Measurements from ENCODE around the gene PPP4R3C.

- no peak for TF ChIP-seq EP300 (IDR thresholded peaks at IDR 0.05; ENCODE audit: borderline replicate concordance)
- TF ChIP-seq RAD21 (IDR thresholded peaks at IDR 0.05; ENCODE audit: low read depth) = no peak
- TF ChIP-seq EGR1 (IDR thresholded peaks at IDR 0.05) = no peak
- TF ChIP-seq CREB1 (IDR thresholded peaks at IDR 0.05; ENCODE audit: low read depth) = no peak
- no peak for TF ChIP-seq YY1 (IDR thresholded peaks at IDR 0.05; ENCODE audit: low read depth)
- TF ChIP-seq NFIC (IDR thresholded peaks at IDR 0.05) = no peak
- TF ChIP-seq TCF12 (IDR thresholded peaks at IDR 0.05; ENCODE audit: low read depth) = no peak
- TF ChIP-seq ZBTB7A (IDR thresholded peaks at IDR 0.05; ENCODE audit: low read depth) = no peak
- TF ChIP-seq TAF1 (IDR thresholded peaks at IDR 0.05; ENCODE audit: low read depth) = no peak
- no peak for TF ChIP-seq REST (IDR thresholded peaks at IDR 0.05; ENCODE audit: low read depth)
Measured at GRCh38 chrX:27451324-27451723, 11.8 kb downstream of the PPP4R3C start.

Data from Ishikawa (cell line).